A673 (cell line): ENCODE data around the gene LFNG. TPM values are rescaled to one million over a fixed set of nuclear protein-coding genes. Genes with fewer than 3 reads are reported as not detected.
"Not testable (repeated sequence)": the region's sequence is repeated elsewhere in the genome, so short reads cannot be mapped to it uniquely, and the experiment has no call there.

Source experiments
- BruUV-seq: library from RNA; stranded (reverse); fragments of 400-500 nt; replicated peaks from 2 replicates; lab custom pipeline; 2021; lab: Mats Ljungman, UMichigan
- CTCF ChIA-PET: fragments of 300-600 bp; sonication (Branson Sonifier 250); formaldehyde crosslinking; loops from one replicate; lab custom pipeline; 2022; ENCODE audit warnings: antibody characterized with exemption; lab: Charles Lee
- POLR2A ChIA-PET: fragments of 300-600 bp; sonication (Branson Sonifier 250); formaldehyde crosslinking; loops from one replicate; lab custom pipeline; 2022; ENCODE audit warnings: antibody characterized with exemption; ENCODE audit not compliant: low non-redundant PET; lab: Charles Lee
- DNase-seq: peaks from one replicate; pipeline ENCODE4 v3.0.0-alpha.2; 2015; ENCODE audit warnings: low spot score
- H3K27ac ChIP-seq: fragments of 200-600 bp; sonication (generic); 2 replicates; pipeline ENCODE4 v1.5.1; 2016; ENCODE audit warnings: mixed run types, low read depth, mild to moderate bottlenecking, mixed read lengths, antibody characterized with exemption, low read length; ENCODE audit not compliant: poor library complexity, severe bottlenecking
- H3K27me3 ChIP-seq: fragments of 200-600 bp; sonication (generic); replicated peaks from 2 replicates; pipeline ENCODE4 v1.6.1; 2017; ENCODE audit warnings: mixed run types, low read depth, mild to moderate bottlenecking, mixed read lengths, antibody characterized with exemption, low read length; ENCODE audit not compliant: insufficient read depth, poor library complexity
- H3K36me3 ChIP-seq: fragments of 200-600 bp; sonication (generic); 2 replicates; pipeline ENCODE4 v1.6.1; 2016; ENCODE audit warnings: mixed run types, mild to moderate bottlenecking, mixed read lengths, antibody characterized with exemption, low read length; ENCODE audit not compliant: insufficient read depth, poor library complexity, severe bottlenecking
- H3K4me1 ChIP-seq: fragments of 200-600 bp; sonication (generic); 2 replicates; pipeline ENCODE4 v1.6.1; 2017; ENCODE audit warnings: mixed run types, mild to moderate bottlenecking, mixed read lengths, antibody characterized with exemption, low read length; ENCODE audit not compliant: insufficient read depth, poor library complexity, severe bottlenecking
- H3K4me3 ChIP-seq: fragments of 200-600 bp; sonication (generic); 2 replicates; pipeline ENCODE4 v1.5.1; 2016; ENCODE audit warnings: low read depth, mixed run types, mild to moderate bottlenecking, mixed read lengths, low read length; ENCODE audit not compliant: poor library complexity, severe bottlenecking
- H3K9me3 ChIP-seq: fragments of 200-600 bp; sonication (generic); 2 replicates; pipeline ENCODE4 v1.6.1; 2016; ENCODE audit warnings: mixed run types, low read depth, mild to moderate bottlenecking, mixed read lengths, antibody characterized with exemption, low read length; ENCODE audit not compliant: poor library complexity, severe bottlenecking
- CTCF ChIP-seq: fragments of 300-800, 200-600 bp; sonication (generic); conservative IDR thresholded peaks from 2 replicates; pipeline ENCODE4 v1.5.1; 2017; ENCODE audit warnings: low read depth, mild to moderate bottlenecking, antibody characterized with exemption, low read length, moderate library complexity, mixed read lengths
- EZH2 ChIP-seq: fragments of 200-600 bp; sonication (generic); IDR thresholded peaks from 2 replicates; pipeline ENCODE4 v1.6.1; 2017; ENCODE audit warnings: borderline replicate concordance, low read depth, mild to moderate bottlenecking, mixed read lengths, antibody characterized with exemption, low read length; ENCODE audit not compliant: poor library complexity, severe bottlenecking
- intact Hi-C: fragments of 100-400 bp; cut with micrococcal nuclease; formaldehyde crosslinking; loops from one replicate; pipeline ENCODE4 v1.10.0; 2022; ENCODE audit not compliant: unreplicated experiment
- total RNA-seq: library from RNA; stranded (reverse); gene quantifications from 2 replicates; pipeline ENCODE4 v1.2.3, GENCODE V29; 2021

The LFNG gene
- total RNA-seq, 1 experiment from 2014 or later: 11.7 TPM

- Histone ChIP-seq H3K4me3 (no peak overlapping the region), H3K4me1 (peaks cover 3% of the 10 kb centered on the region), H3K27me3 (no peaks in the 10 kb centered on the region), H3K9me3 (no peaks in the 10 kb centered on the region), H3K27ac (no peak overlapping the region), H3K36me3 (no peaks in the 10 kb centered on the region)
- intact Hi-C loops: no loop called here
- TF ChIP-seq CTCF (no peak), EZH2 (no peak)
- BruUV-seq: no TSS peak
- CTCF ChIA-PET: no interaction called here
- no peak for DNase-seq
- POLR2A ChIA-PET: interaction anchor here (0.5 to 0.9 kb wide), 2 partner anchors 10 kb away, joined by 3 read pairs; partner anchors contain the start of gene LFNG
Measured at GRCh38 chr7:2529161-2530070, 9.8 kb downstream of the LFNG start.

GRCh38 chr7:2530071-2530987, 10.8 kb downstream of the LFNG start:
- Histone ChIP-seq H3K36me3 (no peaks in the 10 kb centered on the region), H3K27me3 (no peaks in the 10 kb centered on the region), H3K27ac (no peak overlapping the region), H3K4me3 (no peak overlapping the region), H3K4me1 (peaks cover 3% of the 10 kb centered on the region), H3K9me3 (no peaks in the 10 kb centered on the region)
- no peak for TF ChIP-seq EZH2
- no peak for TF ChIP-seq CTCF
- CTCF ChIA-PET: no interaction called here
- POLR2A ChIA-PET: no interaction called here
- intact Hi-C loops: no loop called here
- no TSS peak for BruUV-seq
- DNase-seq: no peak

GRCh38 chr7:2530994-2531795, 11.6 kb downstream of the LFNG start:
- H3K4me1 ChIP-seq, H3K36me3 ChIP-seq, H3K9me3 ChIP-seq, H3K27me3 ChIP-seq, H3K4me3 ChIP-seq, H3K27ac ChIP-seq, BruUV-seq, POLR2A ChIA-PET, CTCF ChIA-PET, intact Hi-C loops, DNase-seq: not testable (repeated sequence)

- H3K4me1 ChIP-seq, DNase-seq, POLR2A ChIA-PET, H3K36me3 ChIP-seq, H3K27me3 ChIP-seq, CTCF ChIA-PET, H3K4me3 ChIP-seq, intact Hi-C loops, BruUV-seq, H3K27ac ChIP-seq, H3K9me3 ChIP-seq: not testable (repeated sequence)
Measured at GRCh38 chr7:2531796-2532110, 12.2 kb downstream of the LFNG start.

GRCh38 chr7:2532199-2532772, 12.7 kb downstream of the LFNG start:
- POLR2A ChIA-PET, intact Hi-C loops, H3K4me3 ChIP-seq, H3K27ac ChIP-seq, CTCF ChIA-PET, H3K27me3 ChIP-seq, DNase-seq, H3K4me1 ChIP-seq, H3K36me3 ChIP-seq, H3K9me3 ChIP-seq, BruUV-seq: not testable (repeated sequence)
